A172 (cell line): ENCODE data around the gene PPEF1. TPM values are rescaled to one million over a fixed set of nuclear protein-coding genes. Genes with fewer than 3 reads are reported as not detected.

Source experiments
- total RNA-seq: library from RNA; depleted of rRNA; stranded (reverse); fragments of >200 nt; shearing (Covaris generic); gene quantifications from 2 replicates; pipeline ENCODE4 v1.2.3, GENCODE V29; 2014; rRNA removed

The PPEF1 gene
- total RNA-seq, 1 experiment from 2014 or later, result not detected

Other genes with a start within 250 kb of the PPEF1 start
- gene RS1, start 35.5 kb upstream of the PPEF1 start, total RNA-seq, result not detected in 2 replicates